BJ (cell line): ENCODE results near the gene RAD51B. TPM values are rescaled to one million over a fixed set of nuclear protein-coding genes. Genes with fewer than 3 reads are reported as not detected.
"Not testable (repeated sequence)": the region's sequence is repeated elsewhere in the genome, so short reads cannot be mapped to it uniquely, and the experiment has no call there.

Experiments used
- CTCF ChIA-PET: fragments of 350-600 bp; formaldehyde crosslinking; extraction: SDS; loops from one replicate; lab custom pipeline; 2021; ENCODE audit warnings: antibody characterized with exemption, inconsistent platforms; lab: Yijun Ruan, JAX
- POLR2A ChIA-PET: fragments of 300-600 bp; sonication (Branson Sonifier 250); formaldehyde crosslinking; extraction: SDS; loops from one replicate; lab custom pipeline; 2021; ENCODE audit warnings: antibody characterized with exemption; lab: Charles Lee
- DNase-seq: peaks from one replicate; pipeline ENCODE4 v3.0.0-alpha.2; 2011; ENCODE audit warnings: low read depth
- H3K27me3 ChIP-seq: 2 replicates; pipeline ENCODE4 v1.6.0; 2011; ENCODE audit warnings: low read length; ENCODE audit not compliant: control insufficient read depth, insufficient read depth
- H3K36me3 ChIP-seq: 2 replicates; pipeline ENCODE4 v1.5.1; 2011; ENCODE audit warnings: low read length; ENCODE audit not compliant: control insufficient read depth, insufficient read depth
- H3K4me3 ChIP-seq: 2 replicates; pipeline ENCODE4 v1.5.1; 2011; ENCODE audit warnings: low read depth, mild to moderate bottlenecking, control low read depth, low read length
- CTCF ChIP-seq: IDR thresholded peaks from 2 replicates; pipeline ENCODE4 v1.5.1; 2011; ENCODE audit warnings: low read depth, mild to moderate bottlenecking, control low read depth, inconsistent platforms, low read length, moderate library complexity; ENCODE audit not compliant: insufficient read depth
- polyA plus RNA-seq: library from polyadenylated mRNA; depleted of rRNA; stranded (reverse); fragments of >200 nt; gene quantifications from 2 replicates; pipeline ENCODE4 v1.2.3, GENCODE V29; 2011

RAD51B gene
- polyA plus RNA-seq, 1 experiment: 5.6 TPM

- no peak for DNase-seq
- no peaks in the 10 kb centered on the region for H3K36me3 ChIP-seq
- CTCF ChIA-PET: interaction anchor here (0.9 to 1.0 kb wide), 2 partner anchors 18 to 413 kb away, joined by 3 to 4 read pairs; no protein-coding TSS in a partner anchor
- TF ChIP-seq CTCF: no peak
- no peak overlapping the region for H3K4me3 ChIP-seq
- POLR2A ChIA-PET: no interaction called here
- H3K27me3 ChIP-seq: no peaks in the 10 kb centered on the region
Observed at GRCh38 chr14:68662392-68662791, 842.8 kb downstream of the RAD51B start.

- POLR2A ChIA-PET, DNase-seq, H3K27me3 ChIP-seq, H3K4me3 ChIP-seq, H3K36me3 ChIP-seq: not testable (repeated sequence)
- CTCF ChIA-PET: interaction anchor here (0.9 to 1.0 kb wide), 2 partner anchors 18 to 413 kb away, joined by 3 to 4 read pairs; no protein-coding TSS in a partner anchor
Observed at GRCh38 chr14:68662826-68663225, 843.2 kb downstream of the RAD51B start.

- Histone ChIP-seq H3K4me3 (no peak overlapping the region), H3K36me3 (no peaks in the 10 kb centered on the region), H3K27me3 (no peaks in the 10 kb centered on the region)
- no peak for TF ChIP-seq CTCF
- no peak for DNase-seq
- ChIA-PET POLR2A (no interaction called here), CTCF (interaction anchor here (0.9 to 1.8 kb wide), 5 partner anchors 9 to 414 kb away, joined by 3 to 8 read pairs (median 3); no protein-coding TSS in a partner anchor)
Observed at GRCh38 chr14:68663385-68664076, 844.0 kb downstream of the RAD51B start.

GRCh38 chr14:68664225-68664681 lies 844.7 kb downstream of the RAD51B start:
- TF ChIP-seq CTCF: no peak
- H3K4me3 ChIP-seq: no peak overlapping the region
- H3K36me3 ChIP-seq: no peaks in the 10 kb centered on the region
- POLR2A ChIA-PET: interaction anchor here (0.5 to 0.9 kb wide), 2 partner anchors 129 to 180 kb away, joined by 3 to 4 read pairs; no protein-coding TSS in a partner anchor
- H3K27me3 ChIP-seq: no peaks in the 10 kb centered on the region
- DNase-seq: no peak
- CTCF ChIA-PET: interaction anchor here (0.9 to 1.8 kb wide), 7 partner anchors 9 to 367 kb away, joined by 3 to 8 read pairs (median 3); no protein-coding TSS in a partner anchor

- DNase-seq: no peak
- H3K27me3 ChIP-seq: no peaks in the 10 kb centered on the region
- H3K36me3 ChIP-seq: no peaks in the 10 kb centered on the region
- CTCF ChIA-PET: interaction anchor here (0.5 to 1.8 kb wide), 8 partner anchors 10 to 367 kb away, joined by 3 to 8 read pairs (median 3); no protein-coding TSS in a partner anchor
- no peak overlapping the region for H3K4me3 ChIP-seq
- TF ChIP-seq CTCF: no peak
- POLR2A ChIA-PET: interaction anchor here (0.9 kb wide), 1 partner anchor 128 kb away, joined by 3 read pairs; no protein-coding TSS in a partner anchor
Observed at GRCh38 chr14:68665131-68665530, 845.6 kb downstream of the RAD51B start.
